DOHH2 (cell line): ENCODE data around the gene GSTA5.
"Not testable (repeated sequence)": the region's sequence is repeated elsewhere in the genome, so short reads cannot be mapped to it uniquely, and the experiment has no call there.

ENCODE experiments used
- EZH2phosphoT487 ChIP-seq: fragments of 200-600 bp; sonication (generic); IDR thresholded peaks from 2 replicates; pipeline ENCODE4 v1.6.1; 2017; ENCODE audit warnings: borderline replicate concordance, mild to moderate bottlenecking, antibody characterized with exemption, low read length, moderate library complexity, mixed read lengths
- TF ChIP-seq, protein P1 (sequence below): fragments of 200-600 bp; sonication (generic); IDR thresholded peaks from one replicate; pipeline ENCODE4 v1.5.1; 2014; ENCODE audit warnings: antibody characterized with exemption, mild to moderate bottlenecking, low read depth, low read length; ENCODE audit not compliant: poor library complexity, severe bottlenecking

DNA sequence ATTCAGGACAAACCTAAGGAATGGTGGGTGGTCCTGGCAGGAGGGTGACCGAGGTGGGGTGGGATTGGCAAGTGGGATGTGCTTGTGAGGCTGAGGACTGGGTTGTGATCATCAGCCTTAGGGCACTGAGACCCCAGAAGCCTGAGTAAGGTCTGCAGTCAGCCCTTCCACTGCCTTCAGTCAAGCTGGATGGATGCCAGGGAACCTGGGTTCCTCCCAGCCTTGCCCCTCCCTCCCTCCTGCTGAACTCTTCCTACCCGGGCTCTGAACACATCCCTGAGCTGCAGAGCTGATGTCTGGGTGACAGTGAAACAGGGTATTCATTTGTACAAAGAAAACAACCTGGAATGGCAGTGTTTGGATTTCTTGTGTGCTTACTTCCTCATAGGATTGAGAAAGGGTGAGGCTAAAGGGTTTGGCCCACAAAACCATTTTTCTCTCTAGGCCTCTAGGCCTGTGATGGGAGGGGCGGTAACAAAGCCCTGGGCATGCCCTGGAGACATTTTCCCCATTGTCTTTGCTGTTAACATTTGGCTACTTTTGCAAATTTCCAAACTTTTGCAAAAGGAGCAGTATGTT lies 57.8 kb downstream of the GSTA5 start:
- TF ChIP-seq, protein P1, sequence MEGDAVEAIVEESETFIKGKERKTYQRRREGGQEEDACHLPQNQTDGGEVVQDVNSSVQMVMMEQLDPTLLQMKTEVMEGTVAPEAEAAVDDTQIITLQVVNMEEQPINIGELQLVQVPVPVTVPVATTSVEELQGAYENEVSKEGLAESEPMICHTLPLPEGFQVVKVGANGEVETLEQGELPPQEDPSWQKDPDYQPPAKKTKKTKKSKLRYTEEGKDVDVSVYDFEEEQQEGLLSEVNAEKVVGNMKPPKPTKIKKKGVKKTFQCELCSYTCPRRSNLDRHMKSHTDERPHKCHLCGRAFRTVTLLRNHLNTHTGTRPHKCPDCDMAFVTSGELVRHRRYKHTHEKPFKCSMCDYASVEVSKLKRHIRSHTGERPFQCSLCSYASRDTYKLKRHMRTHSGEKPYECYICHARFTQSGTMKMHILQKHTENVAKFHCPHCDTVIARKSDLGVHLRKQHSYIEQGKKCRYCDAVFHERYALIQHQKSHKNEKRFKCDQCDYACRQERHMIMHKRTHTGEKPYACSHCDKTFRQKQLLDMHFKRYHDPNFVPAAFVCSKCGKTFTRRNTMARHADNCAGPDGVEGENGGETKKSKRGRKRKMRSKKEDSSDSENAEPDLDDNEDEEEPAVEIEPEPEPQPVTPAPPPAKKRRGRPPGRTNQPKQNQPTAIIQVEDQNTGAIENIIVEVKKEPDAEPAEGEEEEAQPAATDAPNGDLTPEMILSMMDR: not testable (repeated sequence)
- TF ChIP-seq EZH2phosphoT487: not testable (repeated sequence)
